Neural cell (in vitro differentiated cells): ENCODE results near the gene IDH3G.
A peak's percentile ranks its signal among the peaks of the same experiment; 100 is the strongest.

ENCODE experiments used
- EZH2 ChIP-seq: fragments of 200-600, 300-800 bp; shearing (Covaris generic), sonication (generic); IDR thresholded peaks from 2 replicates; pipeline ENCODE4 v1.6.1; 2014; ENCODE audit warnings: antibody characterized with exemption, low read length, borderline replicate concordance, mild to moderate bottlenecking; ENCODE audit not compliant: insufficient read depth, poor library complexity, severe bottlenecking
- POLR2AphosphoS5 ChIP-seq: IDR thresholded peaks from 2 replicates; pipeline ENCODE4 v1.6.1; 2012
- TAF1 ChIP-seq: IDR thresholded peaks from 2 replicates; pipeline ENCODE4 v1.6.1; 2012; ENCODE audit warnings: low read depth
- TF ChIP-seq, protein P1 (sequence below): fragments of 450-650 bp; IDR thresholded peaks from 2 replicates; pipeline ENCODE4 v1.5.1; 2014; ENCODE audit warnings: antibody characterized with exemption, mild to moderate bottlenecking, moderate library complexity; ENCODE audit not compliant: poor library complexity, severe bottlenecking

GRCh38 chrX:153766098-153766817 is 27.9 kb downstream of the IDH3G start:
- TF ChIP-seq, protein P1, sequence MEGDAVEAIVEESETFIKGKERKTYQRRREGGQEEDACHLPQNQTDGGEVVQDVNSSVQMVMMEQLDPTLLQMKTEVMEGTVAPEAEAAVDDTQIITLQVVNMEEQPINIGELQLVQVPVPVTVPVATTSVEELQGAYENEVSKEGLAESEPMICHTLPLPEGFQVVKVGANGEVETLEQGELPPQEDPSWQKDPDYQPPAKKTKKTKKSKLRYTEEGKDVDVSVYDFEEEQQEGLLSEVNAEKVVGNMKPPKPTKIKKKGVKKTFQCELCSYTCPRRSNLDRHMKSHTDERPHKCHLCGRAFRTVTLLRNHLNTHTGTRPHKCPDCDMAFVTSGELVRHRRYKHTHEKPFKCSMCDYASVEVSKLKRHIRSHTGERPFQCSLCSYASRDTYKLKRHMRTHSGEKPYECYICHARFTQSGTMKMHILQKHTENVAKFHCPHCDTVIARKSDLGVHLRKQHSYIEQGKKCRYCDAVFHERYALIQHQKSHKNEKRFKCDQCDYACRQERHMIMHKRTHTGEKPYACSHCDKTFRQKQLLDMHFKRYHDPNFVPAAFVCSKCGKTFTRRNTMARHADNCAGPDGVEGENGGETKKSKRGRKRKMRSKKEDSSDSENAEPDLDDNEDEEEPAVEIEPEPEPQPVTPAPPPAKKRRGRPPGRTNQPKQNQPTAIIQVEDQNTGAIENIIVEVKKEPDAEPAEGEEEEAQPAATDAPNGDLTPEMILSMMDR: no peak
- TF ChIP-seq TAF1: no peak
- peak; percentile 36 for TF ChIP-seq POLR2AphosphoS5
- no peak for TF ChIP-seq EZH2
